NB4 (cell line): ENCODE data around the gene CHP1.

ENCODE experiments used
- CTCF ChIP-seq: IDR thresholded peaks from one replicate; pipeline ENCODE4 v1.5.1; 2012; ENCODE audit warnings: low read depth, low read length
- MAX ChIP-seq: IDR thresholded peaks from 2 replicates; pipeline ENCODE4 v1.6.1; 2011; ENCODE audit warnings: low read depth, low read length
- POLR2A ChIP-seq: IDR thresholded peaks from 2 replicates; pipeline ENCODE4 v1.6.1; 2011; ENCODE audit warnings: mild to moderate bottlenecking; ENCODE audit not compliant: insufficient read length; ENCODE audit errors: extremely low read depth

GRCh38 chr15:41279535-41280283, 48.6 kb downstream of the CHP1 start:
- TF ChIP-seq CTCF: no peak
- no peak for TF ChIP-seq POLR2A
- TF ChIP-seq MAX: 0 out of 2 replicates have a peak, but pooled peaks have one; percentile 8
